ENCODE results near the gene GNRH2. TPM values are rescaled to one million over a fixed set of nuclear protein-coding genes. Genes with fewer than 3 reads are reported as not detected.
"Not testable (repeated sequence)": the region's sequence is repeated elsewhere in the genome, so short reads cannot be mapped to it uniquely, and the experiment has no call there.

The GNRH2 gene
- 2.1 and 2.3 TPM in 2 replicates for total RNA-seq

- no peak for DNase-seq (ENCODE audit: low spot score)
- no peaks in the 10 kb centered on the region for H3K9me3 Mint-ChIP-seq
- H3K4me3 Mint-ChIP-seq = peak within 1 kb of the TSS; percentile 42
- intact Hi-C loops (cut with micrococcal nuclease) = no loop called here
- no peaks in the 10 kb centered on the region for H3K27me3 Mint-ChIP-seq (ENCODE audit: insufficient read depth)
- H3K4me1 Mint-ChIP-seq (ENCODE audit: low read depth) = peaks cover 26% of the 10 kb centered on the region
- H3K36me3 Mint-ChIP-seq (ENCODE audit: low read depth) = peaks cover 34% of the 10 kb centered on the region
- no peak within 1 kb of the TSS for H3K27ac Mint-ChIP-seq
These were observed at the start of gene GNRH2 for GRCh38 chr20:3043322-3043721. TSS of gene GNRH2 (plus strand) at chr20:3043622. CDS start at chr20:3044415, 793 bp downstream.

GRCh38 chr20:2995796-2996195 is 47.6 kb upstream of the GNRH2 start:
- H3K4me1 Mint-ChIP-seq (ENCODE audit: low read depth) = no peaks in the 10 kb centered on the region
- no peaks in the 10 kb centered on the region for H3K9me3 Mint-ChIP-seq
- no peak for DNase-seq (ENCODE audit: low spot score)
- no peaks in the 10 kb centered on the region for H3K27me3 Mint-ChIP-seq (ENCODE audit: insufficient read depth)
- no peak overlapping the region for H3K4me3 Mint-ChIP-seq
- intact Hi-C loops (cut with micrococcal nuclease) = no loop called here
- H3K36me3 Mint-ChIP-seq (ENCODE audit: low read depth) = peaks cover 35% of the 10 kb centered on the region
- H3K27ac Mint-ChIP-seq = peak overlapping the region; percentile 14

- intact Hi-C loops (cut with micrococcal nuclease) = no loop called here
- Mint-ChIP-seq H3K4me3 (no peak overlapping the region), H3K36me3 (ENCODE audit: low read depth) (peaks cover 20% of the 10 kb centered on the region), H3K27me3 (ENCODE audit: insufficient read depth) (no peaks in the 10 kb centered on the region), H3K9me3 (no peaks in the 10 kb centered on the region), H3K4me1 (ENCODE audit: low read depth) (no peaks in the 10 kb centered on the region), H3K27ac (no peak overlapping the region)
- DNase-seq (ENCODE audit: low spot score) = no peak
These were observed 44.7 kb upstream of the GNRH2 start for GRCh38 chr20:2998728-2999127.

GRCh38 chr20:3000852-3001523 is 42.4 kb upstream of the GNRH2 start:
- no peak overlapping the region for H3K27ac Mint-ChIP-seq
- no peaks in the 10 kb centered on the region for H3K27me3 Mint-ChIP-seq (ENCODE audit: insufficient read depth)
- no peaks in the 10 kb centered on the region for H3K4me1 Mint-ChIP-seq (ENCODE audit: low read depth)
- H3K9me3 Mint-ChIP-seq = no peaks in the 10 kb centered on the region
- peaks cover 20% of the 10 kb centered on the region for H3K36me3 Mint-ChIP-seq (ENCODE audit: low read depth)
- intact Hi-C loops (cut with micrococcal nuclease) = loop anchor here (1.0 to 5.0 kb wide), 3 partner anchors 87 to 313 kb away; partner anchors contain the start of gene PTPRA
- H3K4me3 Mint-ChIP-seq = no peak overlapping the region
- DNase-seq (ENCODE audit: low spot score) = no peak

GRCh38 chr20:3003416-3003815 is 40.0 kb upstream of the GNRH2 start:
- no peak for DNase-seq (ENCODE audit: low spot score)
- H3K36me3 Mint-ChIP-seq (ENCODE audit: low read depth) = peaks cover 26% of the 10 kb centered on the region
- no peaks in the 10 kb centered on the region for H3K27me3 Mint-ChIP-seq (ENCODE audit: insufficient read depth)
- intact Hi-C loops (cut with micrococcal nuclease) = loop anchor here (5.0 kb wide), 1 partner anchor 131 kb away; the partner anchor contains the start of gene PTPRA
- H3K9me3 Mint-ChIP-seq = no peaks in the 10 kb centered on the region
- H3K4me3 Mint-ChIP-seq = no peak overlapping the region
- no peak overlapping the region for H3K27ac Mint-ChIP-seq
- H3K4me1 Mint-ChIP-seq (ENCODE audit: low read depth) = no peaks in the 10 kb centered on the region

GRCh38 chr20:3010985-3011723 is 32.3 kb upstream of the GNRH2 start:
- intact Hi-C loops (cut with micrococcal nuclease) = loop anchor here (1.0 to 5.0 kb wide), 4 partner anchors 20 to 259 kb away; no protein-coding TSS in a partner anchor
- Mint-ChIP-seq H3K27ac (peak overlapping the region; percentile 85), H3K4me1 (ENCODE audit: low read depth) (peaks cover 46% of the 10 kb centered on the region), H3K9me3 (no peaks in the 10 kb centered on the region), H3K36me3 (ENCODE audit: low read depth) (peaks cover 38% of the 10 kb centered on the region), H3K4me3 (no peak overlapping the region), H3K27me3 (ENCODE audit: insufficient read depth) (no peaks in the 10 kb centered on the region)
- no peak for DNase-seq (ENCODE audit: low spot score)

- no peaks in the 10 kb centered on the region for H3K9me3 Mint-ChIP-seq
- intact Hi-C loops (cut with micrococcal nuclease) = loop anchor here (1.0 to 5.0 kb wide), 4 partner anchors 20 to 259 kb away; no protein-coding TSS in a partner anchor
- peaks cover 46% of the 10 kb centered on the region for H3K4me1 Mint-ChIP-seq (ENCODE audit: low read depth)
These were observed 31.7 kb upstream of the GNRH2 start for GRCh38 chr20:3011752-3012151.

GRCh38 chr20:3013771-3014170 is 29.7 kb upstream of the GNRH2 start:
- H3K4me1 Mint-ChIP-seq (ENCODE audit: low read depth) = peaks cover 46% of the 10 kb centered on the region

More at GRCh38 chr20:3011752-3012151, 31.7 kb upstream of the GNRH2 start:
- Mint-ChIP-seq H3K27me3 (ENCODE audit: insufficient read depth) (no peaks in the 10 kb centered on the region), H3K36me3 (ENCODE audit: low read depth) (peaks cover 40% of the 10 kb centered on the region), H3K4me3 (peak overlapping the region; percentile 23), H3K27ac (peak overlapping the region; percentile 85)
- no peak for DNase-seq (ENCODE audit: low spot score)

GRCh38 chr20:3014179-3014578 is 29.2 kb upstream of the GNRH2 start:
- Mint-ChIP-seq H3K4me3 (no peak overlapping the region), H3K27me3 (ENCODE audit: insufficient read depth) (no peaks in the 10 kb centered on the region), H3K4me1 (ENCODE audit: low read depth) (peaks cover 44% of the 10 kb centered on the region), H3K27ac (peak overlapping the region; percentile 59), H3K9me3 (no peaks in the 10 kb centered on the region), H3K36me3 (ENCODE audit: low read depth) (peaks cover 34% of the 10 kb centered on the region)
- intact Hi-C loops (cut with micrococcal nuclease) = loop anchor here (1.0 to 5.0 kb wide), 2 partner anchors 103 to 262 kb away; no protein-coding TSS in a partner anchor
- DNase-seq (ENCODE audit: low spot score) = no peak

More at GRCh38 chr20:3013771-3014170, 29.7 kb upstream of the GNRH2 start:
- Mint-ChIP-seq H3K9me3 (no peaks in the 10 kb centered on the region), H3K27ac (peak overlapping the region; percentile 2), H3K27me3 (ENCODE audit: insufficient read depth) (no peaks in the 10 kb centered on the region), H3K36me3 (ENCODE audit: low read depth) (peaks cover 38% of the 10 kb centered on the region), H3K4me3 (no peak overlapping the region)
- DNase-seq (ENCODE audit: low spot score) = no peak
- intact Hi-C loops (cut with micrococcal nuclease) = loop anchor here (1.0 to 5.0 kb wide), 2 partner anchors 102 to 261 kb away; no protein-coding TSS in a partner anchor

- Mint-ChIP-seq H3K27ac (peak overlapping the region; percentile 74), H3K4me1 (ENCODE audit: low read depth) (peaks cover 40% of the 10 kb centered on the region), H3K4me3 (no peak overlapping the region), H3K9me3 (no peaks in the 10 kb centered on the region), H3K36me3 (ENCODE audit: low read depth) (peaks cover 29% of the 10 kb centered on the region), H3K27me3 (ENCODE audit: insufficient read depth) (no peaks in the 10 kb centered on the region)
- DNase-seq (ENCODE audit: low spot score) = no peak
- intact Hi-C loops (cut with micrococcal nuclease) = loop anchor here (1.0 to 5.0 kb wide), 2 partner anchors 103 to 262 kb away; no protein-coding TSS in a partner anchor
These were observed 28.8 kb upstream of the GNRH2 start for GRCh38 chr20:3014662-3015061.

- H3K9me3 Mint-ChIP-seq; H3K4me3 Mint-ChIP-seq; DNase-seq (ENCODE audit: low spot score); intact Hi-C loops (cut with micrococcal nuclease); H3K27me3 Mint-ChIP-seq (ENCODE audit: insufficient read depth): not testable (repeated sequence)
- H3K4me1 Mint-ChIP-seq (ENCODE audit: low read depth) = peaks cover 38% of the 10 kb centered on the region
- peak overlapping the region; percentile 74 for H3K27ac Mint-ChIP-seq
- peaks cover 29% of the 10 kb centered on the region for H3K36me3 Mint-ChIP-seq (ENCODE audit: low read depth)
These were observed 28.1 kb upstream of the GNRH2 start for GRCh38 chr20:3015302-3015701.

GRCh38 chr20:3021327-3021726 is 22.1 kb upstream of the GNRH2 start:
- no peak for DNase-seq (ENCODE audit: low spot score)
- Mint-ChIP-seq H3K27ac (peak overlapping the region; percentile 20), H3K36me3 (ENCODE audit: low read depth) (peaks cover 43% of the 10 kb centered on the region), H3K4me3 (no peak overlapping the region), H3K9me3 (no peaks in the 10 kb centered on the region), H3K4me1 (ENCODE audit: low read depth) (no peaks in the 10 kb centered on the region), H3K27me3 (ENCODE audit: insufficient read depth) (no peaks in the 10 kb centered on the region)
- intact Hi-C loops (cut with micrococcal nuclease) = no loop called here

- H3K27ac Mint-ChIP-seq = peak overlapping the region; percentile 75
- intact Hi-C loops (cut with micrococcal nuclease) = no loop called here
- H3K36me3 Mint-ChIP-seq (ENCODE audit: low read depth) = peaks cover 46% of the 10 kb centered on the region
- H3K27me3 Mint-ChIP-seq (ENCODE audit: insufficient read depth) = no peaks in the 10 kb centered on the region
- no peak overlapping the region for H3K4me3 Mint-ChIP-seq
- no peaks in the 10 kb centered on the region for H3K4me1 Mint-ChIP-seq (ENCODE audit: low read depth)
- no peak for DNase-seq (ENCODE audit: low spot score)
- no peaks in the 10 kb centered on the region for H3K9me3 Mint-ChIP-seq
These were observed 21.6 kb upstream of the GNRH2 start for GRCh38 chr20:3021777-3022176.

All from activated T-helper 1 cell treated with anti-CD3 and anti-CD28 coated beads, Interleukin-12 subunit alpha, Interleukin-12 subunit beta, Interleukin-2, Interleukin-4 antibody, amounts not matched to agents 30 ng/mL and 10 ng/mL and 1 ng/mL, durations not matched to agents 14 hours and 24 hours and 36 hours (primary cell).